OCI-LY7 (cell line): ENCODE measurements around the gene FRMD6. TPM values are rescaled to one million over a fixed set of nuclear protein-coding genes. Genes with fewer than 3 reads are reported as not detected.

Experiments
- BruUV-seq: library from RNA; stranded (reverse); fragments of 400-500 nt; replicated peaks from 2 replicates; lab custom pipeline; 2021; lab: Mats Ljungman, UMichigan
- CTCF ChIA-PET: fragments of 300-600 bp; sonication (Branson Sonifier 250); formaldehyde crosslinking; loops from one replicate; lab custom pipeline; 2022; ENCODE audit warnings: antibody characterized with exemption; ENCODE audit not compliant: unreplicated experiment; lab: Charles Lee
- POLR2A ChIA-PET: fragments of 300-600 bp; sonication (Branson Sonifier 250); formaldehyde crosslinking; loops from one replicate; lab custom pipeline; 2022; ENCODE audit warnings: antibody characterized with exemption; lab: Charles Lee
- DNase-seq: peaks from one replicate; pipeline ENCODE4 v3.0.0-alpha.2; 2015; ENCODE audit warnings: low spot score
- H2AFZ ChIP-seq: fragments of 200-600 bp; sonication (generic), shearing (Covaris generic); 2 replicates; pipeline ENCODE4 v1.6.1; 2014; ENCODE audit warnings: mild to moderate bottlenecking, antibody characterized with exemption, low read length, moderate library complexity
- H3K27ac ChIP-seq: fragments of 200-600 bp; sonication (generic); 2 replicates; pipeline ENCODE4 v1.5.1; 2014; ENCODE audit warnings: mixed run types, low read depth, mild to moderate bottlenecking, moderate library complexity, low read length, inconsistent platforms; ENCODE audit not compliant: poor library complexity, severe bottlenecking
- H3K36me3 ChIP-seq: fragments of 200-600 bp; sonication (generic); 2 replicates; pipeline ENCODE4 v1.6.1; 2014; ENCODE audit warnings: mild to moderate bottlenecking, antibody characterized with exemption, low read length, moderate library complexity, mixed read lengths; ENCODE audit not compliant: insufficient read depth
- H3K4me1 ChIP-seq: fragments of 200-600 bp; sonication (generic); 2 replicates; pipeline ENCODE4 v1.5.1; 2014; ENCODE audit warnings: mild to moderate bottlenecking, low read length; ENCODE audit not compliant: insufficient read depth, poor library complexity, severe bottlenecking
- H3K4me2 ChIP-seq: fragments of 200-600 bp; sonication (generic); 2 replicates; pipeline ENCODE4 v1.6.1; 2014; ENCODE audit warnings: mild to moderate bottlenecking, low read length
- H3K4me3 ChIP-seq: fragments of 200-600 bp; sonication (generic); 2 replicates; pipeline ENCODE4 v1.5.1; 2014; ENCODE audit warnings: mild to moderate bottlenecking, low read depth, low read length; ENCODE audit not compliant: poor library complexity, severe bottlenecking
- H3K79me2 ChIP-seq: fragments of 200-600 bp; sonication (generic); 2 replicates; pipeline ENCODE4 v1.6.1; 2016; ENCODE audit warnings: low read depth, mild to moderate bottlenecking, low read length, moderate library complexity, mixed read lengths; ENCODE audit not compliant: insufficient read depth
- H3K9me2 ChIP-seq: fragments of 200-600 bp; sonication (generic); 2 replicates; pipeline ENCODE4 v1.6.1; 2016; ENCODE audit warnings: mild to moderate bottlenecking, low read length, mixed read lengths; ENCODE audit not compliant: insufficient read depth
- H3K9me3 ChIP-seq: fragments of 200-600 bp; sonication (generic); 2 replicates; pipeline ENCODE4 v1.6.1; 2014; ENCODE audit warnings: mild to moderate bottlenecking, mixed run types, low read length, mixed read lengths
- H4K20me1 ChIP-seq: fragments of 200-600 bp; sonication (generic); 2 replicates; pipeline ENCODE4 v1.6.1; 2014; ENCODE audit warnings: mild to moderate bottlenecking, antibody characterized with exemption, low read length, moderate library complexity, mixed read lengths; ENCODE audit not compliant: insufficient read depth
- CTCF ChIP-seq: fragments of 200-600 bp; sonication (generic); conservative IDR thresholded peaks from 2 replicates; pipeline ENCODE4 v1.5.1; 2014; ENCODE audit warnings: mild to moderate bottlenecking, antibody characterized with exemption, low read length, moderate library complexity, mixed read lengths
- EZH2phosphoT487 ChIP-seq: fragments of 200-600 bp; sonication (generic); IDR thresholded peaks from 2 replicates; pipeline ENCODE4 v1.6.1; 2018; ENCODE audit warnings: low read depth, borderline replicate concordance, mild to moderate bottlenecking, mixed run types, antibody characterized with exemption, low read length, moderate library complexity, mixed read lengths
- intact Hi-C: fragments of 100-400 bp; cut with micrococcal nuclease; formaldehyde crosslinking; loops from one replicate; pipeline ENCODE4 v1.10.0; 2022; ENCODE audit not compliant: unreplicated experiment
- total RNA-seq, 2 experiments: library from RNA; depleted of rRNA in 1 of 2; stranded (reverse); fragments of >200 nt in 1 of 2; shearing (Covaris generic) in 1 of 2; gene quantifications; 2 replicates each; pipeline ENCODE4 v1.2.3, GENCODE V29; 2014 to 2022

The FRMD6 gene
- total RNA-seq, 2 experiments from 2014 or later = 4.4 to 12.3 TPM

- CTCF ChIA-PET = no interaction called here
- no peaks in the 10 kb centered on the region for H3K4me1 ChIP-seq
- no peak overlapping the region for H2AFZ ChIP-seq
- no peaks in the 10 kb centered on the region for H3K79me2 ChIP-seq
- no peaks in the 10 kb centered on the region for H3K9me3 ChIP-seq
- POLR2A ChIA-PET = interaction anchor here (0.6 kb wide), 1 partner anchor 104 kb away, joined by 3 read pairs; no protein-coding TSS in a partner anchor
- H3K36me3 ChIP-seq = no peaks in the 10 kb centered on the region
- no peak overlapping the region for H3K27ac ChIP-seq
- intact Hi-C loops = no loop called here
- no peak overlapping the region for H3K4me3 ChIP-seq
- H3K4me2 ChIP-seq = no peak overlapping the region
- TF ChIP-seq EZH2phosphoT487 = no peak
- TF ChIP-seq CTCF = no peak
- no peaks in the 10 kb centered on the region for H4K20me1 ChIP-seq
- BruUV-seq = no TSS peak
- no peak for DNase-seq
- H3K9me2 ChIP-seq = no peaks in the 10 kb centered on the region
Measured at GRCh38 chr14:51607711-51608110, 44.0 kb upstream of the FRMD6 start.

DNA sequence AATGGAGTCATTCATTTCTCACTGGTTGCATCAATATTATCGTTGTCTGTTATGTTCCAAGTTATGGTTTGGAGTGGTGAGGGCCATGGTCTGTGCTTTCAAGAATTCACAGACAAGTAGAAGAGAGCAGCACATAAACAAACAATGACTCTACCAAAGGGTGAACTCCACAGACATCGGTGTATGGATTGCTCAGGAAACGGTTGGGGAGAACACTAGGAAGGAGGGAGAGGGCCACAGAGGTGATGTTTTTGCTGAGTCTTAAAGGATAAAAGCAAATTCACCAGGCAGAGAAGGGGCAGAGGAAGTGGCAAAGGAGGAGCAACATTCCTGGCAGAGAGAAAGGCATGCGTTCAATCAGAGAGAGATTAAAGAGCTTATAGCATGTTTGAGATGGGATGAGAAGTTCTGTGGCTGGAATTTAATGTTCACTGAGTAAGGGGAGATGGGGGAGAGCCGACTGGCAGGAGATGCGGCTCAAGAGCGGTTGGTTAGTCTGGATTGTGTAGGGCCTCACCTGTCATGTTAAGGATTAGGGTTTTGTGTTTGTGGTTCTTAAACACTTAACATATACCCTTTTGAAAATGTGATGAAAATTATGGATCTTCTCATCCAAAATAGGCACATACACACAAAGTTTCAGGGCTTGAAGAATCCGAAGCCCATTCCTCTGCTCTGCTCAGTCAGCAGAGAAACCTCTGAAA, 42.3 kb upstream of the FRMD6 start:
- Histone ChIP-seq H3K4me3 (no peak overlapping the region), H3K4me1 (no peaks in the 10 kb centered on the region), H3K79me2 (no peaks in the 10 kb centered on the region), H3K4me2 (no peak overlapping the region), H4K20me1 (no peaks in the 10 kb centered on the region), H3K9me3 (no peaks in the 10 kb centered on the region), H3K9me2 (no peaks in the 10 kb centered on the region), H3K36me3 (no peaks in the 10 kb centered on the region), H3K27ac (no peak overlapping the region), H2AFZ (no peak overlapping the region)
- intact Hi-C loops = no loop called here
- ChIA-PET POLR2A (no interaction called here), CTCF (no interaction called here)
- TF ChIP-seq EZH2phosphoT487 = no peak
- no peak for TF ChIP-seq CTCF
- BruUV-seq = no TSS peak
- DNase-seq = no peak

DNA sequence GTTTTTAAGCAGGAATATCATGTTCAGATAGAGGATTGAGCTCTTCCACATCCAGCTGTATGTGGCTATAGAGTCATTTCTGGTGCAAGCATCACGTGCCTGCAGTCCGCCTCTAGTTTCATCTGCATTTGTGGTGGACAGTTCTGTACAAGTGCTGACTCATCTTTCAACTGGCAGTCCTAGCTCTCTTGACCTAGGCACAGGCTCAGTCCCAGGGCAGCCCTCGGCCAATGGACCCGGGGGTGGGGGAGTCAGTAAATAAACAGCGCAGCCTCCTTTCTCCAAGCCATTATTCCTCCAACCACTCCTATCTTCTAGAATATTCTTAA, 41.8 kb upstream of the FRMD6 start:
- Histone ChIP-seq H3K4me3 (no peak overlapping the region), H3K36me3 (no peaks in the 10 kb centered on the region), H3K9me2 (no peaks in the 10 kb centered on the region), H3K9me3 (no peaks in the 10 kb centered on the region), H3K27ac (no peak overlapping the region), H4K20me1 (no peaks in the 10 kb centered on the region), H3K4me2 (no peak overlapping the region), H3K79me2 (no peaks in the 10 kb centered on the region), H2AFZ (no peak overlapping the region), H3K4me1 (no peaks in the 10 kb centered on the region)
- POLR2A ChIA-PET = no interaction called here
- CTCF ChIA-PET = no interaction called here
- no peak for TF ChIP-seq CTCF
- TF ChIP-seq EZH2phosphoT487 = no peak
- intact Hi-C loops = no loop called here
- no peak for DNase-seq
- no TSS peak for BruUV-seq
